Stimulated activated CD8-positive, alpha-beta memory T cell treated with anti-CD3 and anti-CD28 coated beads, Interleukin-12 subunit alpha, Interleukin-12 subunit beta, amount 100 ng/mL, for 1 hour (primary cell): Measurements from ENCODE around the gene FRMPD3.

Experiments
- DNase-seq: peaks from one replicate; pipeline ENCODE4 v3.0.0-alpha.2; 2020; ENCODE audit warnings: low read depth

The FRMPD3 gene

GRCh38 chrX:107480272-107480671 lies 30.8 kb downstream of the FRMPD3 start:
- no peak for DNase-seq

- DNase-seq, result no peak
These were observed 32.6 kb downstream of the FRMPD3 start for GRCh38 chrX:107482046-107482445.

GRCh38 chrX:107484002-107484726 lies 34.7 kb downstream of the FRMPD3 start:
- DNase-seq, result no peak

GRCh38 chrX:107485013-107485412 lies 35.6 kb downstream of the FRMPD3 start:
- DNase-seq, result no peak

GRCh38 chrX:107493141-107493540 lies 43.7 kb downstream of the FRMPD3 start:
- DNase-seq, result no peak

- no peak for DNase-seq
These were observed 47.3 kb downstream of the FRMPD3 start for GRCh38 chrX:107496786-107497185.
